MM.1S (cell line): ENCODE data around the gene BRD1.

Experiments used
- EZH2 ChIP-seq: fragments of 300-600 bp; sonication (generic); optimal IDR thresholded peaks from 2 replicates; pipeline ENCODE3; 2017; ENCODE audit warnings: low read depth, mild to moderate bottlenecking, antibody characterized with exemption, low read length, mixed read lengths
- EZH2phosphoT487 ChIP-seq: fragments of 300-600 bp; sonication (generic); IDR thresholded peaks from 2 replicates; pipeline ENCODE4 v1.6.1; 2018; ENCODE audit warnings: antibody characterized with exemption, low read length
- TF ChIP-seq, protein P1 (sequence below): fragments of 300-600 bp; sonication (generic); IDR thresholded peaks from 2 replicates; pipeline ENCODE4 v1.5.1; 2016; ENCODE audit warnings: antibody characterized with exemption, low read length, mixed read lengths

DNA sequence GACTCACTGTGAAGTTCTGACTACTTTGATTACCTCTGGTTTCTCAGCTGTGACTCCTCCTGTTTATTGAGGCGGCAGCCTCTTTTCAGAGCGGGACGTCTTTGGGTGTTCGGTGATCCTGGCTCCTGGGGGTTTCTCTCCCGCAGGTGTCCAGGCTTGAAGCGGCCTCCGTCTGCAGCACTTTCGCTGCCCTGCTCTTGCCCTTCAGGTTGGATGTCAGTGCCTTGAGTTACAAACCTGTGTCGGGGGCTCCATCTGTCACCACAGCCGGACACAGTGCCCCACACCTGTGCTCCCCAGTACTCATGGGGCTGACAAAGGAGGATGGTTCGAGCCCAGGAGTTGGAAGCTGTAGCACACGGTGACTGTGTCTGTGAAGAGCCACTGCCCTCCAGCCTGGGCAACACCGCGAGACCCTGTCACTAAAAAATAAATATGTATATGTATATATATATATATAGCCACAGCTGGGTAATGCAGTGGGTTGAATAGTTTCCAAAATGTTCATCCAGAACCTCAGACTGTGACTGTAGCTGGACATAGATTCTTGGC lies 104.1 kb downstream of the BRD1 start:
- TF ChIP-seq, protein P1, sequence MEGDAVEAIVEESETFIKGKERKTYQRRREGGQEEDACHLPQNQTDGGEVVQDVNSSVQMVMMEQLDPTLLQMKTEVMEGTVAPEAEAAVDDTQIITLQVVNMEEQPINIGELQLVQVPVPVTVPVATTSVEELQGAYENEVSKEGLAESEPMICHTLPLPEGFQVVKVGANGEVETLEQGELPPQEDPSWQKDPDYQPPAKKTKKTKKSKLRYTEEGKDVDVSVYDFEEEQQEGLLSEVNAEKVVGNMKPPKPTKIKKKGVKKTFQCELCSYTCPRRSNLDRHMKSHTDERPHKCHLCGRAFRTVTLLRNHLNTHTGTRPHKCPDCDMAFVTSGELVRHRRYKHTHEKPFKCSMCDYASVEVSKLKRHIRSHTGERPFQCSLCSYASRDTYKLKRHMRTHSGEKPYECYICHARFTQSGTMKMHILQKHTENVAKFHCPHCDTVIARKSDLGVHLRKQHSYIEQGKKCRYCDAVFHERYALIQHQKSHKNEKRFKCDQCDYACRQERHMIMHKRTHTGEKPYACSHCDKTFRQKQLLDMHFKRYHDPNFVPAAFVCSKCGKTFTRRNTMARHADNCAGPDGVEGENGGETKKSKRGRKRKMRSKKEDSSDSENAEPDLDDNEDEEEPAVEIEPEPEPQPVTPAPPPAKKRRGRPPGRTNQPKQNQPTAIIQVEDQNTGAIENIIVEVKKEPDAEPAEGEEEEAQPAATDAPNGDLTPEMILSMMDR: no peak
- no peak for TF ChIP-seq EZH2
- no peak for TF ChIP-seq EZH2phosphoT487
